ENCODE data around the gene CD3E. TPM values are rescaled to one million over a fixed set of nuclear protein-coding genes. Genes with fewer than 3 reads are reported as not detected.

The CD3E gene
- polyA plus RNA-seq, 1 experiment: not detected

DNA sequence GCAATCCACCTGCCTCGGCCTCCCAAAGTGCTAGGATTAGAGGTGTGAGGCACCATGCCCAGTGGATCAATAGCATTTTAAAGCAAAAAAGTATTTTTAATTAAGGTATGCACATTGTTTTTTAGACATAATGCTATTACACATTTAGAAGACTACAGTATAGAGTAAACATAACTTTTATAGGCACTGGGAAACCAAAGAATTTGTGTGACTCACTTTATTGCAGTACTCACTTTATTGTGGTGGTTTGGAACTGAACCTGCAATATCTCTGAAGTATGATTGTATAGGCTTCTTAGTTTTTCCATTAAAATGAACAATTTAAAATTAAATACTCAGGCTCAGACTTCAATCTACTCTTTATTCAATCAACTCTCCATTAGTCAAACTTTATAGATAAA, 17.5 kb upstream of the CD3E start:
- ChIA-PET CTCF (interaction anchor here (0.5 kb wide), 1 partner anchor 88 kb away, joined by 4 read pairs; no protein-coding TSS in a partner anchor), POLR2A (interaction anchor here (0.7 kb wide), 1 partner anchor 81 kb away, joined by 5 read pairs; no protein-coding TSS in a partner anchor)
- H3K9me3 ChIP-seq (ENCODE audit: control insufficient read depth, insufficient read depth, low read length): no peaks in the 10 kb centered on the region
- H3K27ac ChIP-seq (ENCODE audit: low read depth, low read length): no peak overlapping the region
- no peak for DNase-seq (ENCODE audit: low read depth, low spot score)
- no peak overlapping the region for H3K4me3 ChIP-seq (ENCODE audit: low read depth, low read length)
- TF ChIP-seq, protein P1, sequence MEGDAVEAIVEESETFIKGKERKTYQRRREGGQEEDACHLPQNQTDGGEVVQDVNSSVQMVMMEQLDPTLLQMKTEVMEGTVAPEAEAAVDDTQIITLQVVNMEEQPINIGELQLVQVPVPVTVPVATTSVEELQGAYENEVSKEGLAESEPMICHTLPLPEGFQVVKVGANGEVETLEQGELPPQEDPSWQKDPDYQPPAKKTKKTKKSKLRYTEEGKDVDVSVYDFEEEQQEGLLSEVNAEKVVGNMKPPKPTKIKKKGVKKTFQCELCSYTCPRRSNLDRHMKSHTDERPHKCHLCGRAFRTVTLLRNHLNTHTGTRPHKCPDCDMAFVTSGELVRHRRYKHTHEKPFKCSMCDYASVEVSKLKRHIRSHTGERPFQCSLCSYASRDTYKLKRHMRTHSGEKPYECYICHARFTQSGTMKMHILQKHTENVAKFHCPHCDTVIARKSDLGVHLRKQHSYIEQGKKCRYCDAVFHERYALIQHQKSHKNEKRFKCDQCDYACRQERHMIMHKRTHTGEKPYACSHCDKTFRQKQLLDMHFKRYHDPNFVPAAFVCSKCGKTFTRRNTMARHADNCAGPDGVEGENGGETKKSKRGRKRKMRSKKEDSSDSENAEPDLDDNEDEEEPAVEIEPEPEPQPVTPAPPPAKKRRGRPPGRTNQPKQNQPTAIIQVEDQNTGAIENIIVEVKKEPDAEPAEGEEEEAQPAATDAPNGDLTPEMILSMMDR (IDR thresholded peaks at IDR 0.05; ENCODE audit: low read depth, low read length): no peak
- no peaks in the 10 kb centered on the region for H3K27me3 ChIP-seq (ENCODE audit: control insufficient read depth, insufficient read depth, low read length)

DNA sequence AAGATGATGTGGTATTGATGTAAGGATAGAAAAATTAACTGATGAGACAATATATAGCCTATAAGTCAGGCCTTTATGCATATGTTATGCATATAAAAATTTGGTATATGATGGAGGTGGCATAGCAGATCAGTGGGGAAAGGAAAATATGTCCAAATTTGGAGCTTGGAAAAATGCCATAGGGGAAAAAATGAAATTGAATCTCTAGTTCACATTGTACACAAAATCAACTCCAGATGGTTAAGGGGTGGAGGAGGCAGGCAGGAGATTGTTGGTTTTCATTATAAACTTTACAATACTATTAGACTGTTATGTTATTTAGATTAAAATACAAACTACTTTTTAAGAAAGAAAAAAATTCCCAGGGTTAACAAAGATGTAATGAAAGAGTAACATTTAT, 15.1 kb upstream of the CD3E start:
- Histone ChIP-seq H3K4me3 (ENCODE audit: low read depth, low read length) (no peak overlapping the region), H3K27me3 (ENCODE audit: control insufficient read depth, insufficient read depth, low read length) (no peaks in the 10 kb centered on the region), H3K27ac (ENCODE audit: low read depth, low read length) (no peak overlapping the region), H3K9me3 (ENCODE audit: control insufficient read depth, insufficient read depth, low read length) (no peaks in the 10 kb centered on the region)
- TF ChIP-seq, protein P1 (IDR thresholded peaks at IDR 0.05; ENCODE audit: low read depth, low read length): no peak
- ChIA-PET CTCF (interaction anchor here (1.9 kb wide), 1 partner anchor 91 kb away, joined by 7 read pairs; no protein-coding TSS in a partner anchor), POLR2A (no interaction called here)
- DNase-seq (ENCODE audit: low read depth, low spot score): no peak

DNA sequence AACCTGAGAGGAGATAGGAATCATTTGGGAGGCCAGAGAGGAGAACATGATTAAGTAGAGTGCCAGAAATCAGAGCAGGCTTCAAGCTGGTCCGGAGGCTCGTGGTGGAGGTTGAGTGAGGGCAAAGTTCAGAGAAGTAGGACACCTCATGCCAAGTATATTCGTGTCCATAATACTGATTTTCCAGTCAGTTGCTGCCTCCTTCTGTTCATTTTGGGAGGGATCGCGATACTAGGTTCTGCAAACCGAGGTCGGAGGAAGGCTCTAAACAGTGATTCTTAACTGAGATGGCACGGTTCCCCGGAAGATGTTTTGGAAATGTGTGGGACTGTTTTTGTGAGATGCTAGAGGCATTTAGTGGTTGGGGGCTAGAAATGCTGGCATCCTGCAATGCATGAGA, 13.6 kb upstream of the CD3E start:
- Histone ChIP-seq H3K9me3 (ENCODE audit: control insufficient read depth, insufficient read depth, low read length) (no peaks in the 10 kb centered on the region), H3K27me3 (ENCODE audit: control insufficient read depth, insufficient read depth, low read length) (no peaks in the 10 kb centered on the region), H3K4me3 (ENCODE audit: low read depth, low read length) (no peak overlapping the region), H3K27ac (ENCODE audit: low read depth, low read length) (no peak overlapping the region)
- ChIA-PET CTCF (interaction anchor here (0.6 kb wide), 1 partner anchor 62 kb away, joined by 3 read pairs; no protein-coding TSS in a partner anchor), POLR2A (no interaction called here)
- no peak for DNase-seq (ENCODE audit: low read depth, low spot score)
- TF ChIP-seq, protein P1 (IDR thresholded peaks at IDR 0.05; ENCODE audit: low read depth, low read length): no peak

DNA sequence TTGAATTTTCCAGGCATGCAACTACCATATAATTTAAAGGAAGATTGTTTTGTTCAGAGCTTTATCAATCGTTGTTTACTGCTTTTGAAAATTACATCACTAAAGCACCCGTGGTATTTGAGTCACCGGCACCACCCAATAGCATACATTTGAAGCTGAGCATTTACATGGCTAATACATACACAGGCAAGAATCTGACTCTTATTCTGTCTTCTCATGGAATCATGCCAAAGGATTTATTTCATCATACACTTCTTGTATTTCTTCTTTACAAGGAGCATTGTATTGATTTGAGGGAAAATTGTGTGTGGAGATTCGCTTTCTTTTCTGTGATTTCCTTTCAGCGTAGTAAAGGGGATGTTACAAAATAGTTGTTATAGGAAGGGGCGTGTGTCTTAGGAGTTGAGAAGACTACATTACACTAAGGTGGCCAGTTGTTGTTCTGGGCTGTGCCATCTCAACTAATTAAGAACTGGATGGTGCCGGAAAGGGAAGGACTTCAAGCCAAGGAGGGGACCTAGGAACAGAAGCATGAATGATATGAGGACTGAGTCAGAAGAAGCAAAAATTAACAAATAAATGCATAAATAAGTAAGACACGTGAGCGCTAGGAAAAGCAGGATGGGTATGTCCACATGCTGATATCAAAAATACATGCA, 12.9 kb upstream of the CD3E start:
- Histone ChIP-seq H3K27me3 (ENCODE audit: control insufficient read depth, insufficient read depth, low read length) (no peaks in the 10 kb centered on the region), H3K9me3 (ENCODE audit: control insufficient read depth, insufficient read depth, low read length) (no peaks in the 10 kb centered on the region), H3K27ac (ENCODE audit: low read depth, low read length) (no peak overlapping the region), H3K4me3 (ENCODE audit: low read depth, low read length) (no peak overlapping the region)
- TF ChIP-seq, protein P1 (IDR thresholded peaks at IDR 0.05; ENCODE audit: low read depth, low read length): no peak
- no peak for DNase-seq (ENCODE audit: low read depth, low spot score)
- POLR2A ChIA-PET: no interaction called here
- CTCF ChIA-PET: interaction anchor here (0.6 kb wide), 1 partner anchor 61 kb away, joined by 3 read pairs; no protein-coding TSS in a partner anchor

DNA sequence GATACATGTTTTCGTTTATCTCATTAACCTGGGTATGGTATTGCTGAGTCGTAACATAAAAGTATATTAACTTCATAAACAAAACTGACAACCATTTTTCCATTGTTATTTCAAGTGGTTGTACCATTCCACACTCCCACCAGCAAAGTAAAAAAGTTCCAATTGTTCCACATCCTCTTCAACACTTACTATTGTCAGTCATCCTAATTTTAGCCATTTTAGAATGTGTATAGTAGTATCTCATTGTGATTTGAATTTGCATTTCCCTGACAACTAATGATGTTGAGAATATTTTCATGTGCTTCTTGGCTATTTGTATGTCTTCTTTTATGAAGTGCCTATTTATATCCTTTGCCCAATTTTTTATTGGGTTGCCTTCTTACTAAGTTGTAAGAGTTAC, 10.5 kb upstream of the CD3E start:
- no peak for DNase-seq (ENCODE audit: low read depth, low spot score)
- Histone ChIP-seq H3K9me3 (ENCODE audit: control insufficient read depth, insufficient read depth, low read length) (no peaks in the 10 kb centered on the region), H3K27ac (ENCODE audit: low read depth, low read length) (no peak overlapping the region), H3K4me3 (ENCODE audit: low read depth, low read length) (no peak overlapping the region), H3K27me3 (ENCODE audit: control insufficient read depth, insufficient read depth, low read length) (no peaks in the 10 kb centered on the region)
- TF ChIP-seq, protein P1 (IDR thresholded peaks at IDR 0.05; ENCODE audit: low read depth, low read length): no peak
- ChIA-PET POLR2A (no interaction called here), CTCF (interaction anchor here (0.6 kb wide), 1 partner anchor 169 kb away, joined by 3 read pairs; no protein-coding TSS in a partner anchor)

All from AG04450 (cell line).